Dendritic cell treated with granulocyte-macrophage colony-stimulating factor and Interleukin-4, amounts not matched to agents 40 ng/mL and 50 ng/mL, for 4 days (primary cell): ENCODE results near the gene PLOD1.
"Not testable (repeated sequence)": the region's sequence is repeated elsewhere in the genome, so short reads cannot be mapped to it uniquely, and the experiment has no call there.

ENCODE experiments used
- H3K27ac Mint-ChIP-seq: one replicate; pipeline ENCODE4 v1.8.0; 2022; ENCODE audit warnings: mild to moderate bottlenecking, mixed read lengths
- H3K27me3 Mint-ChIP-seq: one replicate; pipeline ENCODE4 v1.8.0; 2022; ENCODE audit warnings: mild to moderate bottlenecking, mixed read lengths
- H3K36me3 Mint-ChIP-seq: one replicate; pipeline ENCODE4 v1.8.0; 2022; ENCODE audit warnings: low read depth, mixed read lengths
- H3K4me1 Mint-ChIP-seq: one replicate; pipeline ENCODE4 v1.8.0; 2022; ENCODE audit warnings: low read depth, mixed read lengths
- H3K4me3 Mint-ChIP-seq: one replicate; pipeline ENCODE4 v1.8.0; 2022; ENCODE audit warnings: mild to moderate bottlenecking, moderate library complexity, mixed read lengths
- H3K9me3 Mint-ChIP-seq: one replicate; pipeline ENCODE4 v1.8.0; 2022; ENCODE audit warnings: mixed read lengths
- intact Hi-C: fragments of 100-400 bp; cut with micrococcal nuclease; formaldehyde crosslinking; loops from one replicate; pipeline ENCODE4 v1.15.0; 2022

PLOD1 gene

DNA sequence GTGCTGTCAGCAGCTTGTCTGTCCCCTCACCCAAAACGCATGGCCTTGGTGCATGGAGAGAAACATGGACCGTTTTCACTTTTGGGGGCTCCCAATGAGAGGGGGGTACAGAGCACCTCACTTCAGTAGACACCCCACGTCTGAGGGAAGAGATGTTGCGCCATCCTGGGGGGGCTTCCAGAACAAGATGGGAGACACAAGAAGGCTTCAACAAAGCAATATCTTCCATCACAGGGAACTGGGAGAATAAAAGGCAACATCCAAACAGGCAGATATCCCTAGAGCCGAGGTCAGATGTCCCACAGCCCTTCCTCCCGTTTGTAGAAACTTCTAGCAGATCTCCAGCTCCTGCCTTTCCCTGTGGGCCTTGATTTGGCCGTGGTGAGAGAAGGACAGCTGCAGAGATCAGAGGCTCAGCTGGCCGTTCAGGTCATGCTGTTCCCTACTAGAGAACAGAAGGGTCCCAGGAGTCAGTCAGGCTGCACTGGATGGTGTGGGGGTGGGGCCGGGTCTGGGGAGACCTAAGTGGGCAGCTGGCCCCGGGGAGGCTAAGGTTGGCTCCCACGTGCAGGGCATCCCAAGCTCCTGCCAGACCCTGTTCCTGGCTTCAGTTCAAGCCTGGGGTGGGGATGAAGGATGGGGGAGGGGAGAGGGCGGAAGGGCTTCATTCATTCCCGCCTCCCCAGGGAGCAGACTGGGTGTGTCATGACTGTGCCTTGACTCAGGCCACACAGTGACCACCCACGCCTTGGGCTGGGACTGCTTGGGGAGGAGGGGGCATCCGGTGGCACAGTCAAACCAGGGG is 4.4 kb downstream of the PLOD1 start:
- Mint-ChIP-seq H3K36me3 (peaks cover 76% of the 10 kb centered on the region), H3K4me1 (peaks cover 26% of the 10 kb centered on the region), H3K27ac (peak overlapping the region; percentile 20), H3K4me3 (no peak overlapping the region), H3K9me3 (no peaks in the 10 kb centered on the region), H3K27me3 (no peaks in the 10 kb centered on the region)
- intact Hi-C loops, result no loop called here

DNA sequence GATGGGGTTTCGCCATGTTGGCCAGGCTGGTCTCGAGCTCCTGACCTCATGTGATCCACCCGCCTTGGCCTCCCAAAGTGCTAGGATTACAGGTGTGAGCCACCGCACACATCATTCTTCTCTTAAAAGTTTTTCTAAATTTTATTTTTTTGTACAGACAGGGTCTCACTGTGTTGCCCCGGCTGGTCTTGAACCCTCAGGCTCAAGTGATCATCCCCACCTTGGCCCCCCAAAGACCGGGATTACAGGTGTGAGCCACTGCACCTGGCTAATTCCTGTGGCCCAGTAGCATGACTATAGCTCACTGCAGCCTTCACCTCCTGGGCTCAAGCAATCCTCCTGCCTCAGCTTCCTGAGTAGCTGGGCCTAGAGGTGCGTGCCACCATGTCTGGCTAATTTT is 5.3 kb downstream of the PLOD1 start:
- H3K27me3 Mint-ChIP-seq, H3K9me3 Mint-ChIP-seq, H3K4me3 Mint-ChIP-seq, H3K27ac Mint-ChIP-seq, intact Hi-C loops: not testable (repeated sequence)
- H3K36me3 Mint-ChIP-seq, result peaks cover 84% of the 10 kb centered on the region
- peaks cover 26% of the 10 kb centered on the region for H3K4me1 Mint-ChIP-seq

DNA sequence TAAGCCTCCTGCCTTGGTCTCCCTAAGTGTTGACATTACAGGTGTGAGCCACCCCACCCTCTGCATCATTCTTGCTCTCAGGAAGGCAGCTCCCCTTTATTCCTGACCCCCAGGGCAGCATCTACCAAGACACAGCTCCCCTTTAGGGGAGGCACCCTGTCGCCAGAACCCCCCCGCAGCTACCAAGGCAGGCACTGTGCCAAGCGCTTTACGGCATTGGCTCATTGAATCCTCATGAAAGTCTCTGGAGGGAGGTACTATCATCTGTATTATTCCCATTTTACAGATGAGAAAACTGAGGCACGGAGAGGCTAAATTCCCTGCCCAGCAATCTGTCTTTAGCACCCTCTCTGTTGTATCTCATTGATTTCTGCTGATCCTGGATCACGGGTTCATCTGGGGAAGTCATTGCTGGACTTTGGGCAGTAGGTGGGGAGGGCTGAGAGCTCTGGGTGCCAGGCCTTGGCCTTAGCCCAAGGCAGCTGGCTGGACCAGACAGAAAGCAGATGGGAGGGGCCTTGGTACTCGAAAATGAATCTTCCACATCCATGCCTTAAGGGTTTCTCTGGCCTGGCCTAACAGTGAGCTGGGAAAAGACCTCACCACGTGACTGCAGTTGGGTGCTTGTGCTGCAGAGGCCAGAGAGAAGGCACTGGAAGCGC is 5.9 kb downstream of the PLOD1 start:
- Mint-ChIP-seq H3K27me3 (no peaks in the 10 kb centered on the region), H3K4me3 (no peak overlapping the region), H3K4me1 (peaks cover 26% of the 10 kb centered on the region), H3K27ac (no peak overlapping the region), H3K36me3 (peaks cover 90% of the 10 kb centered on the region), H3K9me3 (no peaks in the 10 kb centered on the region)
- intact Hi-C loops, result no loop called here

DNA sequence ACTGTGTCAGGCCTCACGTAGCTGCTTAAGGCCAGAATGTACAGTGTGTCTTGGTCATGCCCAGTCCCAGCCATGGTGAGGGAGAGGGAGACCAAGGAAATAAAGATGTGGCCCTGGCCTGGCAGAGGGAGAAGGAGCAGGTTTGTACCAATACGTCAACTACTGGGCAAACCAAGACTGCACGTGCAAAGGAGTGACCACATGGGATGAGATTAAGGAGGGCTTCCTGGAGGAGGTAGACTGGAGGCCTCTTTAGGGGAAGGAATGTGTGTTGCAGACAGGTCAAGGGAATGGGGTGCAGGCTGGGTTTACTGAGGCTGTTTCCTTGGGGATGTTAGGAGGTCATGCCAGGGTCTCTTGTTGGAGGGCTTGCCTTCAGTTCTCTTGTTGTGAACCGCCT is 7.8 kb downstream of the PLOD1 start:
- Mint-ChIP-seq H3K4me1 (peaks cover 16% of the 10 kb centered on the region), H3K27ac (no peak overlapping the region), H3K9me3 (peaks cover 11% of the 10 kb centered on the region), H3K4me3 (no peak overlapping the region), H3K36me3 (peaks cover 94% of the 10 kb centered on the region), H3K27me3 (no peaks in the 10 kb centered on the region)
- intact Hi-C loops, result no loop called here

DNA sequence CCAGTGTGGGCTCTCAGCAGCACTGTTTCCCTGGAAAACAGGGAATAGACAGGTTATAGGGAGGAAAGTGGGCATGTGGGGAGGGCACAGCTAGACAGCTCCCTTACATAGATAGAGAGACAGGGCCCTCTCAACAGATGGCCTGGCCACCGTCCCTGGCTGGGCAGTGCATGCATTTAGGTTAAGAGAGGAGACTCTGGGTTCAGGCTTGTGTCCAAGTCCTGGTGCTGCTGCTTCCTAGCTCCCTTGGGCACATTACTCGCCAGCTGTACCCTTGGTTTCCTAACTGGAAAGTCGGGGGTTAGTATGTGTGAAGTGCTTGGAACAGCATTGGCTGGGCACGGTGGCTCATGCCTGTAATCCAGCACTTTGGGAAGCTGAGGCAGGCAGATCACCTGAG is 9.1 kb downstream of the PLOD1 start:
- peaks cover 94% of the 10 kb centered on the region for H3K36me3 Mint-ChIP-seq
- no peak overlapping the region for H3K27ac Mint-ChIP-seq
- intact Hi-C loops, result no loop called here
- H3K27me3 Mint-ChIP-seq, result no peaks in the 10 kb centered on the region
- H3K4me1 Mint-ChIP-seq, result peaks cover 6% of the 10 kb centered on the region
- no peak overlapping the region for H3K4me3 Mint-ChIP-seq
- H3K9me3 Mint-ChIP-seq, result peaks cover 19% of the 10 kb centered on the region

DNA sequence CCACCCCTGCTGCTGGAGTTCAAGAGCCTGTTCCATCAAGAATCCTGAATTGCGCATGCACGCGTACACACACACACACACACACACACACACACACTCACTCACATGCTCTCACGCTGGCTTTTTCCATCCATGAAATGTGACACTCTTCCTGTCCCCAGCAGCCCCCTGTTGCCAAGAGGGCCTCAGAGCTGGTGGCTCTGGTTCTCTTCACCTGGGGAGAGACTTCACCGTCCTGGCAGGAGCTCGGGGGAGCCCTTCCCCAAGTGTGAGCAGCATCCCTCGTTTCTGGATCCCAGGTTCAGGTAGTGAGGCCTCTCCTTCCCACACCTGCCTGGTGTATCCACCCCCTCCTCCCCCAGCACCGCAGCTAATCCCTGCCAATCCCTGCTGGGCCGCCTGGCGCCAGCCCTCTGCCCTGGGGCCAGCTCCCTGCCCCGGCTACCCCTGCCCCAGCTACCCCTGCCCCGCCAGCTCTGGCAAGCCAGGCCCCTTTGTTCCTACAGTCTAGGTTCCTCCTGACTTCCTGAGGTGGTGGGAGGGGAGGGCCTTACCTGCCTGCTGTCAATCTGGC is 9.9 kb downstream of the PLOD1 start:
- H3K9me3 Mint-ChIP-seq, result peaks cover 19% of the 10 kb centered on the region
- no peak overlapping the region for H3K27ac Mint-ChIP-seq
- H3K36me3 Mint-ChIP-seq, result peaks cover 94% of the 10 kb centered on the region
- H3K27me3 Mint-ChIP-seq, result no peaks in the 10 kb centered on the region
- intact Hi-C loops, result no loop called here
- H3K4me1 Mint-ChIP-seq, result no peaks in the 10 kb centered on the region
- H3K4me3 Mint-ChIP-seq, result no peak overlapping the region

DNA sequence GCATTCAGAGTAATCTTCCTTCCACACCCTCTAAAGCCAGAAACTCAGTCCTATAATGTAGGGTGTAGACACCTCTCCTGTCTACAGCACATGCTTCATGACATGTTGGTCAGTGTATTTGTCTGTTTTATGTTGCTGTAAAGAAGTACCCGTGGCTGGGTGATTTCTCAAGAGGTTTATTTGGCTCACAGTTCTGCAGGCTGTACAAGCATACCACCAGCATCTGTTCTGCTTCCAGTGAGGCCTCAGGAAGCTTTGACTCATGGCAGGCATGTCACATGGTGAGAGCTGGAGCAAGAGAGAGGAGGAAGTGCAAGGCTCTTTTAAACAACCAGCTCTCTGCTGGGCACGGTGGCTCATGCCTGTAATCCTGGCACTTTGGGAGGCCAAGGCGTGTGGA is 12.1 kb downstream of the PLOD1 start:
- H3K27ac Mint-ChIP-seq, result no peak overlapping the region
- peaks cover 97% of the 10 kb centered on the region for H3K36me3 Mint-ChIP-seq

DNA sequence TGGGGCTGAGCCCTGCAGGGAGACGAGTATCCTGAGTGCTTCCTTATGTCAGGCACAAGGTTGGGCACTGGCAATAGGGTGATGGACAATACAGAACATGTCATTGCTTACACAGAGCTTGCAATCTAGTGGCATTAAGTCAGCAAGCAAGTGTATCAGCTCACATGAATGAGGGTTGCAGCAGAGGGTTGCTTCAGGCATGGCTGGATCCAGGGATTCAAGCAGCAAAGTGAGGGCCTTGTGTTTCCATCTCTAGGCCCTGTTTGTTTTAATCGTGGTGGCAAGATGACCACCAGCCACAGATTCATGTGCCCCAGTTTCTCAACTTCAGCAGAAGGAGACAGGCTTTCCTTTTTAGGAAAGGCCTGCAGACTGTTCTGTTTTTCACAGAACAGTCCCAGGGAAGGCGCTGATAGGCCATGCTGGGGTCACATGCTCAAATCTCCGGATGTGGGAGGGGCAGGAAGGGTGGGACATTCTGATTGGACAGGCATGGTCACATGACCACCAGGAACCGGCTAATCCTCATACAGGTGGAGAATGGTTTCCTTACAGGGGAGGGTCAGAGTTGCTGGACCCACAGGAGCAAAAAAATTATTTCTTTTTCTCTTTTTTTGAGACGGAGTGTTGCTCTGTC is 14.4 kb downstream of the PLOD1 start:
- no peak overlapping the region for H3K27ac Mint-ChIP-seq
- intact Hi-C loops, result no loop called here
- H3K27me3 Mint-ChIP-seq, result no peaks in the 10 kb centered on the region
- peaks cover 100% of the 10 kb centered on the region for H3K36me3 Mint-ChIP-seq
- no peak overlapping the region for H3K4me3 Mint-ChIP-seq
- H3K4me1 Mint-ChIP-seq, result no peaks in the 10 kb centered on the region
- H3K9me3 Mint-ChIP-seq, result peaks cover 19% of the 10 kb centered on the region

More for the DNA sequence above, 12.1 kb downstream of the PLOD1 start:
- intact Hi-C loops, result no loop called here
- Mint-ChIP-seq H3K4me3 (no peak overlapping the region), H3K4me1 (no peaks in the 10 kb centered on the region), H3K27me3 (no peaks in the 10 kb centered on the region), H3K9me3 (peaks cover 19% of the 10 kb centered on the region)

DNA sequence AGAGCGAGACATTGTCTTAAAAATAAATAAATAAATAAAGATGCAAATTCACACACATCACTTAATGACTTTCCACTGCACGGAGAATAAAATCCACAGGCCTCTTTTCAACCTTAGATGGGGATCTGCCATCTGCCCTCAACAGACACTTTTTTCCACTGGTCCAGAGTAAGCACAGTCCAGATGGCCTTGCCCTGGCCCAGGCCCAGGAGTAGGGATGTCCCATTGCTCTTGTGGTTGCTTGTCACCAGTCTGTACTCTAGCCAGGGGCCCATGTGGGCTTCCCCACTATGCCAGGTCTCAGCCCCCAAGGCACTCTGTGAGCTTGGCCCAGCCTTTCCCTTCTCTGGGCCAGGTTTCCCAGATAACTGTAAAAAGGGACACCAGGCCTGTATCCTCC is 17.4 kb downstream of the PLOD1 start:
- intact Hi-C loops, result no loop called here
- Mint-ChIP-seq H3K4me3 (no peak overlapping the region), H3K27ac (no peak overlapping the region), H3K9me3 (peaks cover 9% of the 10 kb centered on the region), H3K36me3 (peaks cover 100% of the 10 kb centered on the region), H3K27me3 (no peaks in the 10 kb centered on the region), H3K4me1 (no peaks in the 10 kb centered on the region)

DNA sequence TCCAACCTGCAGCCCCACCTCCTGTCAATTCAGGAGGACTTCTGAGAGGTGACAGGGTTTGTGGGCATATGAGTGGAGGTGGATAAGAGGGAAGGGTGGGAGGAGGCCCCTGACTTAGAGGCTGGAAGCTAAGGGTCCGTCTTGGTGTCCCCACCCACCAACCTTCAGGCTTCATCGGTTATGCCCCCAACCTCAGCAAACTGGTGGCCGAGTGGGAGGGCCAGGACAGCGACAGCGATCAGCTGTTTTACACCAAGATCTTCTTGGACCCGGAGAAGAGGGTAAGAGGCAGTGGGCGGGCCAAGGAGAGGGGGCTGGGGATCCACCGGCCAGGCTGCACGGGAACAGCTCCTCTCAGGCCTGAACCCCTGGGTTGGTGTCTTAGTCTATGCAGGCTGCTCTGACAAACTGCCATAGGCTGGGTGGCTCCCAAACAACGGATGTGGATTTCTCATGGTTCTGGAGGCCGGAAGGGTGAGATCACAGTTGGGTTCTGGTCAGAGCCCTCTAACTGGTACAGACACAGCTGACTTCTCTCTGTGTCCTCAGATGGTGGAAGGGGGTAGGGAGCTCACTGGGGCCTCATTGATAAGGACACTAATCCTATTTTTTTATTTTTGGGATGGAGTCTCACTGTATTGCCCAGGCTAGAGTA is 18.1 kb downstream of the PLOD1 start:
- H3K36me3 Mint-ChIP-seq, result peaks cover 100% of the 10 kb centered on the region
- H3K4me3 Mint-ChIP-seq, result no peak overlapping the region
- H3K9me3 Mint-ChIP-seq, result peaks cover 9% of the 10 kb centered on the region
- intact Hi-C loops, result no loop called here
- no peak overlapping the region for H3K27ac Mint-ChIP-seq
- no peaks in the 10 kb centered on the region for H3K4me1 Mint-ChIP-seq
- H3K27me3 Mint-ChIP-seq, result no peaks in the 10 kb centered on the region

DNA sequence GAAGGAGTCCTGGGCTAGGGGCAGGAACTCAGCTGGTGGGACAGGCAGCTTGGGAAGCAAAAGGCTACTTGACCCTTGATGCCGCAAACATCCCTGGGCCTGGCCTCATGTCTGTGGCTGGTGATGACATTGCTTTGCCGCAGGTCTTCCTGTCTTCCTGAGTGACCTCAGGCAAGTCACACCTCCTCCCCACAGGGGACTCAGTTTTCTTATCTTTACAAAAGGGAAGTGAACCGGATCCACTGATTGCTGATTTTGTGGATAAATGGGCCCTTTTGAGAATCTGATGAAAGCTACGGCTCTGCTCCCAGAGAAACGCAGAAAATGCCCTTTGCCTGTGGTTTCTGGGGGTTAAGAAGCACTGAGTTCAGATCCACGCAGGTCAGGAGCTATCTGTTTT is 20.7 kb downstream of the PLOD1 start:
- no peaks in the 10 kb centered on the region for H3K27me3 Mint-ChIP-seq
- H3K4me1 Mint-ChIP-seq, result peaks cover 5% of the 10 kb centered on the region
- H3K4me3 Mint-ChIP-seq, result no peak overlapping the region
- intact Hi-C loops, result no loop called here
- H3K27ac Mint-ChIP-seq, result no peak overlapping the region
- H3K9me3 Mint-ChIP-seq, result no peaks in the 10 kb centered on the region
- H3K36me3 Mint-ChIP-seq, result peaks cover 100% of the 10 kb centered on the region

DNA sequence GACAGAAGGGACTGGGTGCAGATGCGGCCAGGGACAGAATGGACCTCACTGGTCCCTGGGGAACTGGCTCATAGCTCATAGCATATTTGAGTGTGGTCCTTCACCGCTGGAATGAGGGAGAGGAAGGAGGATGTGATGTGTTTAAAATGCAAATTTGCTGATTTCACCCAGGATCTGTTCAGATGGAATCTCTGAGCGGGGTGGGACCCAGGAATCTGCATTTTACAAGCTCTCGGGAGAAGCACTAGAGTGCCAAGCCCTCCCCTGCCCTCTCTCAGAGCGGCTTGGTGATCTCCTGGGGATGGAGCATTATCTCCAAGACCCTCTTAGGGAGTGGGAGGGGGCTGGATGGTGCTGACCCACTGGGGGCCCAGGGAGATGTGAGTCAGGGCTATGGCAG is 22.9 kb downstream of the PLOD1 start:
- Mint-ChIP-seq H3K9me3 (no peaks in the 10 kb centered on the region), H3K4me3 (no peak overlapping the region), H3K36me3 (peaks cover 89% of the 10 kb centered on the region), H3K4me1 (peaks cover 16% of the 10 kb centered on the region), H3K27me3 (no peaks in the 10 kb centered on the region), H3K27ac (no peak overlapping the region)
- intact Hi-C loops, result no loop called here

DNA sequence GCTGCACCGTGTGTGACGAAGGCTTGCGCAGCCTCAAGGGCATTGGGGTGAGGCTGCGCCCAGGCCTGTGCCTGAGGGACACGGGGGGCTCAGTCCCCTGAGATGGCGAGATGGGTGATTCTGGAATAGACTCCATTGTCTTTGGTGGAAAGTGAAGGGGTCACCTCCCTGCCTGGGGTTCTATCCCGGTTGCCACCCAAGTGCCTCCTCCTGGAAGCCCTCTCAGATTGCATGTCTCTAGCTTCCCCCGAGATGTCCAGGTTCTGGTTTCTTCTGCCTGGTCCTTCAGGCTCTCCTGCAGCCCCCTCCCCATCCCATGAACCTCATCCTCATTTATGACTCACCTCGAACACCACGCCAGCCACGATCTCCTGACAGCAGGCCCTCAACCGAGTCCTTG is 23.4 kb downstream of the PLOD1 start:
- intact Hi-C loops, result no loop called here
- Mint-ChIP-seq H3K36me3 (peaks cover 88% of the 10 kb centered on the region), H3K9me3 (no peaks in the 10 kb centered on the region), H3K4me3 (no peak overlapping the region), H3K4me1 (peaks cover 16% of the 10 kb centered on the region), H3K27ac (no peak overlapping the region), H3K27me3 (no peaks in the 10 kb centered on the region)

DNA sequence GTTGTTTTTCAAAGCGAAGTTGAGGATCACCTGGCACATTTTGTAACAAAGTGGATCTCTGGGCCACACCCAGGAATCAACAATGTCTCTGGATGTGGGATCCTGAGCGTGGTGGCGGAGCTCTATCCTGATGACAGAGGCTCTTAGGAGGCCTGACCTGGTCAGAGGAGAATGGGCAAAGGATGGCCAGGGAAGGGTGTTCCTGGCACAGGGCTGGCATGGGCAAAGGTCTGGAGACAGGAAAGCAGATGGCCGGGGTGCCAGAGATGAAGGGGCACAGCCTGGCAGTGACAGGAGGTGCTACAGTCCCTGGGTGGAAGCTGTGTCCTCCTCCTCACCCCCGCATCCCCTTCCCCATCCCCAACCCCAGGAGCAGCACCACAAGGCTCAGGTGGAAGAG is 25.8 kb downstream of the PLOD1 start:
- peak overlapping the region; percentile 81 for H3K27ac Mint-ChIP-seq
- no peaks in the 10 kb centered on the region for H3K27me3 Mint-ChIP-seq
- intact Hi-C loops, result no loop called here
- no peaks in the 10 kb centered on the region for H3K9me3 Mint-ChIP-seq
- peaks cover 16% of the 10 kb centered on the region for H3K4me1 Mint-ChIP-seq
- H3K4me3 Mint-ChIP-seq, result no peak overlapping the region
- H3K36me3 Mint-ChIP-seq, result peaks cover 88% of the 10 kb centered on the region
